HG02571 (cell line): ENCODE measurements around the gene MTOR.
A peak's percentile ranks its signal among the peaks of the same experiment; 100 is the strongest.
"Not testable (repeated sequence)": the region's sequence is repeated elsewhere in the genome, so short reads cannot be mapped to it uniquely, and the experiment has no call there.

Experiments used
- ATAC-seq: cut with Tn5 transposase; IDR thresholded peaks from one replicate; pipeline ENCODE4 v1.9.1; 2021; ENCODE audit warnings: mild to moderate bottlenecking, moderate library complexity; ENCODE audit not compliant: unreplicated experiment

The MTOR gene

GRCh38 chr1:11125931-11126330, 136.4 kb downstream of the MTOR start:
- no peak for ATAC-seq

DNA sequence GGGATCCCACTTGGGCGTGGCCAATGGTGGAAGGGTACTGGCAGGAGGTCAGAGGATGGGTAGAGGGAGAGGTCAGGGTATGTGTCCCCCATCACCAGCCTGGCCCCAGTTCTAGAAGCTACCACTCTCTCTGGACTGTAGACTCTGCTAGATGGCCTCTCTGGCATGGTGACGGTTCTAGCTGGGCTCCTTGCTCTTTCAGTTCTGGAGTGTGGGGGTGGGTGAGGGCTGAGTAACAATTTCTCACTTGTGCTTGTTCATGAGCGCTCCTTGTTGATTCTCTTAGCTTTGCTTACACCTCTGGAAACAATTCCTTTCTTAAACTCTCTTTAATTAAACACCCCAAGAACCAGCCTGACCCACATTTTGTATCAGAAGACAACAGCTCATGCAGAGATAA, 137.4 kb downstream of the MTOR start:
- ATAC-seq: no peak

DNA sequence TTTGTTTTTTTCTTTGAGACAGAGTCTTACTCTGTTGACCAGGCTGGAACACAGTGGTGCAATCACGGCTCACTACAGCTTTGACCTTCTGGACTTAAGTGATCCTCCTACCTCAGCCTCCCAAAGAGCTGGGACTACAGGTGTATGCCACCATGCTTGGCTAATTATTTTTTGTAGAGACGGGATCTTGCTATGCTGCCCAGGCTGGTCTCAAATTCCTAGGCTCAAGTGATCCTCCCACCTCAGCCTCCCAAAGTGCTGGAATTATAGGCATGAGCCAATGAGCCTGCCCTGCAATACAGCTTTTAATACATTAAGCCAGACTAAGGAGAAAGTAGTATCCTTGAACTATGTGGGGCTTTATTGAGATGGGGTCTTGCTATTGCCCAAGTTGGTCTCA, 146.0 kb downstream of the MTOR start:
- ATAC-seq: no peak

DNA sequence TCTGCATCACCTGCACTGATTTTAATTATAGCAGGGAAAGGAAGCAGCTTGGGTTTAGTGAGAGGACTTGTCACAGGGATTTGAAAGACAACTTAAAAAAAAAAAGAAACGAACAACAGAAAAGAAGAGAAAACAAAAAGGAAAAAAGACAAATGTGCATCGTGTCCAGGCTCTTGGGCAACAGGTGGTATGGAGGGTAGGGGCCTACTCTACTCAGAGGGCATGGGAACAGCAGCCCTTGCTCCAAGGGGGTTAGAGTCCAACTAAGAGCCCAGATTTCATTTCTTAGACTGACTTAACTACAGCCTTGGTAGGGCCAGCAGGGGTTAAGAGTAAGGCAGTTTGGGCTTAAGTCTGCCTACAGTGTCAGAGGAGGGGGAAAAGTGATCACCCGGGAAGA, 147.4 kb downstream of the MTOR start:
- ATAC-seq: no peak

GRCh38 chr1:11109047-11109760, 153.1 kb downstream of the MTOR start:
- no peak for ATAC-seq

DNA sequence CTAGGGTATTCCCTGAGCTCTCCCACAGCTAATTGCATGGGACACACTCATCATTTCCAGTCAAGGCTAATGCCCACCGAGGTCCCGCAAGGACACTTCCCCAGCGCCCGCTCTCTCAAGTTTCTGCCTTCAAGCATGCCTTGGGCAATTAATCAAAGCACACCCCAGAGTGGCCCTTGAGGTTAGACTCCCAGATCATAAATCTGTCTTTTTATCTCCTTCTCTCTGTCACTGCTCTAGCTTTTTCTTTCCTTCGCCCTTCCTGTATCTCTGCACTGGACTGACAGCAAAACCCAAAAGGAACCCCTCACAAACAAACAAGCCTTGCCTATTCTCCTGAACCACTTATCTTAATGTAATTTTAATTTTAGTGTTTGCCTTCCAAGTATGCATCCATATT, 154.8 kb downstream of the MTOR start:
- no peak for ATAC-seq

DNA sequence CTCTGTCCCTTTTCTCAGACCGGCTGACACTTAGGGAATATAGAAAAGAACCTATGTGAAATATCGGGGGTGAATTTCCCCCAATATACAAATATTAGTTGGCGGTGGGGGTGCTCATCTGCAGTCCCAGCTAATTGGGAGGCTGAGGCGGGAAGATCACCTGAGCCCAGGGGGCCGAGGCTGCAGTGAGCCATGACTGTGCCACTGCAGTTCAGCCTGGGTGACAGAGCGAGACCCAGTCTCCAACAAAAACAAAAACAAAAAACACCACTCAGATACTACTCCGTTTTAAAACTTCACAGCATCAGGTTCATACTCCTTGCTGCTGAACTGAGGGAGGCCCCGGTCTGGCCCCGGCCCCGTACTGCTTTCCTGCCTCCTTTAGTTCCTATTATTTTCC, 156.8 kb downstream of the MTOR start:
- ATAC-seq: no peak

DNA sequence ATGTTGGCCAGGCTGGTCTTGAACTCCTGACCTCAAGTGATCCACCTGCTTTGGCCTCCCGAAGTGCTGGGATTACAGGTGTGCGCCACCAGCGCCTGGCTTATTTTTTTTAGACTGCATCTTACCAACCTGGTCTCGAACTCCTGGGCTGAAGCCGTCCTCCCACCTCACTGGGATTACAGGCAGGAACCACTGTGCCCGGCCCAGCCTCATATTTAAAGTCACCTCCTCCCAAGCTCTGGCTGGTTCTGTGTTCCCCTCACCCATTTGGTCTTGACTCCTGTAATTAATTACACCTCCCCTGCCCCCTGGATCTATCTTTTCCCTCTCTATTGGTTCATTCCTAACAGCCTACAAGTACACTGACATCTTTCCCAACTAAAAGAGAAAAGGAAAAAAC, 161.0 kb downstream of the MTOR start:
- ATAC-seq: no peak

- not testable (repeated sequence) for ATAC-seq
Measured at GRCh38 chr1:11100806-11101205, 161.5 kb downstream of the MTOR start.

GRCh38 chr1:11100149-11100493, 162.2 kb downstream of the MTOR start:
- ATAC-seq: no peak

DNA sequence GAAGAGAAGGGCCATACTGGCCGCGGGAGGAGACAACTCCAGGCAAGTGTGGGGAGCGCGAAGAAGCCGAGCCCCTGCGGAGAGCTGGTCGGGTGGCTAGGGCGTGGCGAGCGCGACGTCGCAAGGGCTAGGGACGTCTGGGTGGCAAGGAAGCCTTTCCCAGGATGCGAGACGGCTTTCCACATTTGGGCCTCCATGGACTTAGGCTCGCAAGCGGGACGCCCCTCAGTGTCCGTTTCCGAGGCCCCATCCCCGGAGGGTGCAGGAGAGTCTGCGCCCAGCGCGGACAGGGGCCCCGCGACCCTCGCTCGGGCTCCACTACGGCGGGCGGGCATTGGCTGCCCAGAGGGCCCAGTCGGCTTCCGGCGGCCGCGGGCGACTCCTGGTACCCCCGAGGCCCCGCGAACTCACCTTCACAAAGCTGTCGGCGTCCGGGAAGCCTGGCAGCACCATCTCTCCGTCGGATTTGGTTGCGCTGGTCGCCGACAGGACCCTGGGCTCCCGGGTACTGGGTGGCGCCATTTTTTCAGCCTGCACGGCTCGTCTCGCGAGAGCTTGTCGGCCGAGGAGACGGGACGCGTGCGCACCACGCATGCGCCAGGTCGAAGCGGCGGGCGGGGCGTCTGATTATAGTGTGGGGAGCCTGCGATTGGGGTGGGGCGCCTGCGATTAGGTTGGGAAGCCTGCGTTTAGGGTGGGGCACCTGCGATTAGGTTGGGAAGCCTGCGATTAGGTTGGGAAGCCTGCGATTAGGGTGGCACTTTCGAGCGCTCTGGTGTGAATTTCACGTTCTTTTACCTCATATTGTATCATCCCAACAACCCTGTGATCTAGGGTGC, 162.8 kb downstream of the MTOR start, which contains the start of gene EXOSC10:
TSS of gene EXOSC10 (minus strand) at position 560 of the 839 bp plus-strand sequence. CDS start at position 522, 38 bp downstream.
- peak; percentile 93 for ATAC-seq

DNA sequence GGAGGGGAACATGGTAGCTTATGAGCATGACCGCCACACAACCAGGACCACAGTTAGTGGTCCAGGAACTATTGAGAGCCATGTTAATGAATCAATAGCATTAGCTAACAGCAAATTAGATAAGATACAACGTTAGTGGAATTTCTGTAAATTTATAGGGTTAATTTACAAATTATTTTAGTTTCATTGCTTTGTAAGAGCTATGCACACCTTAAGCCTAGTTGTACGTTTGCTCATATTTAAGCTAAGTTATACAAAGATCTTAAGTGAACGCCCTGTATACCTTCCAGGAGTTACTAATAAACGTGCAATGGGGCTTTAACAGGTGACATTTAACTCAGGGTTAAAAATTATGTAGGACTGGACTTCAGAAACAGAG, 163.4 kb downstream of the MTOR start:
- ATAC-seq: no peak

GRCh38 chr1:11083784-11084183, 178.6 kb downstream of the MTOR start:
- not testable (repeated sequence) for ATAC-seq

DNA sequence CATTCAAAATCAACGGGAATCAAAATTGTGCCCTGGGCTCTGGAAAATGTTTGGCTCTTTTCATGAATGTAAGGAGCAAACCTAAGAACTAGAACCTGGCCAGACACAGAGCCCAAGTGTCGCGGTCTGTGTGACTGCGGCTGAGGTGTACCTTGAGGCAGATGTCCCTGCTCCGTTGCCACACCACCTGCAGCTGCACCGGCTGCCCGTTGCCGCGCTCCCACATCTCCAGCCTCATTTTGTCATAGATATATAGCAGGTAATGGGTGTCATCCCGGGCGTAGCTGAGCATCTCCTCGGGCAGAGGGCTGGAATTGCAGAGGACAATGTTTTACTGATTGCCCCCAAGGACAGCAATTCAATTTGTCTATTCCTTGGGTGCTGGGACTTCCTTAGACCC, 181.4 kb downstream of the MTOR start:
- no peak for ATAC-seq

DNA sequence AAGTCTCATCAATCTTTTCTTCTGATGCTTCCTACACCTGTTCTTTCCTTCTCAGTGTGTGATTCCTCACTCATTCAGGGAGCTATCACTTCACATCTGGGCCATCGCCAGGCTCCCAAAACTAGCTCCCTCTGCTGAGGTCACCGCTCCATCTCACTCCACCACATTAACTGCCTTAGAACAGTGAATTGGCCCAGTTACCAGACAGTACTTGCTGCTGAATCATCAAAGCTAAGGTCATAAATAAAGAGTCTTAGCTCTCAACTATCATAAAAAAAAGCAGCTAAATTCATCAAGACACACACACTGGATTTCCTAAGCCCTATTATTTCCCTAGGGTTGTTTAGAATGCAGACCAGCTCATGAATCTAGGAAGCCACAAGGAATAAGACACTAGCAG, 183.7 kb downstream of the MTOR start:
- no peak for ATAC-seq

DNA sequence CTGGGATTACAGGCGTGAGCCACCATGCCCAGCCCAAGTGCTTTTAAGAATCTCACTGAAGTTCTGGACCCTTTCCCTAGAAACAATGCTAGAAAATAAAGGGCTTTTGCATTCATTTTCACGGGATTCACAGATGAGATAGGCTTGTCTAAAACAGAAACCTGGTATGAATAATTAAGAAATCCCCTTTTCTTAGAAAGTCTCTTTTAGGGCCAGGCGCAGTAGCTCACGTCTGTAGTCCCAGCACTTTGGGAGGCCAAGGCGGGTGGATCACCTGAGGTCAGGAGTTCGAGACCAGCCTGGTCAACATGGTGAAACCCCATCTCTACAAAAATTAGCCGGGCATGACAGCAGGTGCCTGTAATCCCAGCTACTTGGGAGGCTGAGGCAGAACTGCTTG, 189.0 kb downstream of the MTOR start:
- ATAC-seq: not testable (repeated sequence)

- no peak for ATAC-seq
Measured at GRCh38 chr1:11072216-11072917, 190.0 kb downstream of the MTOR start.

DNA sequence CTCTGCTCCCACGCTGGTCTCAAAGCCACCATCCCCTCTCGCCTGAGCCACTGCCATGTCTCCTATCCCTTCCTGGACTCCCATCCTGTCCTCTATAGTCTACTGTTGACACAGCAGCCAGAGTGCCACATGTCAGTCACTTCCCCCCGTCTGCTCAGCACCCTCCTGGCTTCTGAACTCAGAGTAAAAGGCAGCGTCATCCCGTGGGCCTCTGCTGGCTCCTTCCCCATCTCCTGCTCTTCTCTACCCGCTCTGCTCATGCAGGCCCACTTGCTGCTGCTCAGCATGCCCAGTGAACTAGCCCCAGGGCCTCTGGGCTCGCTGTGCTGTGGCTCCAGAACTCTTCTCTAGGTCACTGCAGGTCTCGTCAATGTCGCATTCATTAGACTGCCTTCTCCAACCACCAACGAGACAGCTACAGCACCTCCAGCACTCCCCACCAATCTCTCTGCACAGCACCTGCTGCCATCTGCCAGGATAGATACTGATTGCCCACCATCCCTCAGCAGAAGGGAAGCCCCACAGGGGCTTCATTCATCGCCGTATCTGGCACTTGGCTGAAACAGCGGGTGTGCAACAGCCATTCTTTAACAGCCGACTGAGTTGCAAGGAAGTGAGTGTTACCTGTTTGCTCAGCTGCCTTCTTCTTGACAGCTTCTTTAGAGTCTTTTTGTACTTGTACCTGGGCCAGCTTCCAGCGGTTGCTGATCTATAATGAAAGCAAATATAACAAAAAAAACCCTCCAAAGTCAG, 190.7 kb downstream of the MTOR start:
- ATAC-seq: no peak

GRCh38 chr1:11070876-11071275, 191.5 kb downstream of the MTOR start:
- no peak for ATAC-seq

DNA sequence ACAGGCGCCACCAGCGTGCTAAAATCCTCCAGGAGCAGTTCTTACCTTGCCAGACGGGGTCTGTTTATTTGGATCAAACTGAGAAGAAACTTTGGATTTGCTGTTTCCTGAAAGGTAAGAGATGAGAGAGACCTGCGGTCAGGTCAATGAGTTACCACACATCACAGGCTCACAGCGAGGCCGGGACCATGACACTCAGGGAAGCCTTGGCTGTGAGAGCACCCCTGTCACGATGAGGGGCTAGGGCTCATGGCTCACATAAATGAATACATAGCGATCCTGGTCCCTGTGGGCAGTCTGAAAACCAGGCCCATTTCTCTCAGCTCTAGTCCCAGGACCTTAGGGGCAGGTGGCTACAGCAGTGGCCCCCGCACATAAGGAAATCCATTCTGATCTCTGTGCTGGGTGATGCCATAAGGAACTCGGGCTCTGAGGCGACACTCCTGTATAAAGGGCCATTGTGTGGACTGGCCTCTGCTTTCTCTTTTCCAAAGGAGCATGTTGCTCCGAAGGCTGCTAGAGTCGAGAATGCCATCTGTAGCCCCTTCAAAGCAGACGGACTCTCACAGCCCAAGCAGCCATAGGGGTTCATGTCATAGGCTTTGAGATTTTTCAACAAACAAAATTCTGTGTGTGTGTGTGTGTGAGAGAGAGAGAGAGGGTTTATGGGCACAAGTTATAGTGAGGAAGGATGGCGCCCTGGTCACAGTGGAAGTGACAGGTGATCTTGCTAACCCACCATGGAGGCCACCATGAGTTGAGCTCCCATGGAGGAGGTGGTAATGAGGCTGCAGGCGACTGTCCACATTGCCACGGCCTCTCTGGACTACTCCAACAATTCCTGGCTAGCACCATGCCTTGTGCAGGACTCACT, 193.5 kb downstream of the MTOR start:
- ATAC-seq: no peak
